ENCODE results near the gene RITA1. TPM values are rescaled to one million over a fixed set of nuclear protein-coding genes. Genes with fewer than 3 reads are reported as not detected.

The RITA1 gene, protein sequence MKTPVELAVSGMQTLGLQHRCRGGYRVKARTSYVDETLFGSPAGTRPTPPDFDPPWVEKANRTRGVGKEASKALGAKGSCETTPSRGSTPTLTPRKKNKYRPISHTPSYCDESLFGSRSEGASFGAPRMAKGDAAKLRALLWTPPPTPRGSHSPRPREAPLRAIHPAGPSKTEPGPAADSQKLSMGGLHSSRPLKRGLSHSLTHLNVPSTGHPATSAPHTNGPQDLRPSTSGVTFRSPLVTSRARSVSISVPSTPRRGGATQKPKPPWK
- 24.1 to 33.5 TPM (median 32.9 TPM) in 5 replicates for total RNA-seq (2022; extraction: Qiagen RNA extraction)

DNA sequence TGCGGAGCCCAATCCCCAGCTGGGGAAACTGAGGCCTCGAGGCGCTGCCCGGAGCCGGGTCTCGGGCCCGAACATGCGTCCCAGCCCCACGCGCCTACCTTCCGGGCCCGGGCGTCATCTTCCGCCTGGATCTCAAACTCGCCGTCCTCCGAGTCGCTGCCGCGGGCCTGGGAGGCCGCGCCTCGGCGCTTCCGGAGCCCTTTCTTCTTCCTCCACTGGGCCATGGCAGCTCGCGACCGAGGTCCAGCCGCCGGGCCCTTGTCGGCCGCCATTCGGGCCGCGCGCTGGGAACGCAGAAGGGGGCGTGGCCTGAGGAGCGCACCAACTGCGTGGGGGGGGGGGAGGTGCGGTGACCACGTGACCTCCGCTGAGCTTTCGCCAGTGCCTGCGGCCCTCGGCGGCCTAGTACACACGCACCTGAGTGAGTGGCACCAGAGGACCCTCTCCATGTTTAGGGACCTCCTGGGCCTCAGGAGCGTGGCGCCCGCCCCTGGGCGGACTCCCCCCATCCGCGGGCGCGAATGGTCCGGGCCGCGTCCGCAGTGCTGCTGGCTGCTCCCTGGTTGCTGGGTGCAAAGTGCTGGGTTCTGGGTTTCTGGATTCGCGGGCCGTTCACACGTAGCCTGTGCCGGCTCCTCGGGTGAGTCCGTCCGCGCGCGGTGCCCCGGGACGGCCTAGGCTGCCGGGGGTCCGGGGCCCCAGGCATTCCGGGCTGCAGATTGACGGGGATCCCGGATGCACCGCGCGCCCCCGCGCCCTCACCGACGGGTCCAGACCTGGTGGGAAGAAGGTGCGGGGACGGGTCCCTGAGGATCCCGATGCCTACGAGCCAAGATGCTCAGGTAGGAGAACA is at the start of gene RITA1, which contains the start of gene DDX54:
Gene RITA1, plus strand, starts transcription at position 542 of the 853 bp plus-strand sequence. CDS start 1,026 bp downstream, outside the sequence.
Gene DDX54, minus strand, starts transcription at position 299 of the 853 bp plus-strand sequence. Its CDS starts 27 bp downstream, at position 272.

DNA sequence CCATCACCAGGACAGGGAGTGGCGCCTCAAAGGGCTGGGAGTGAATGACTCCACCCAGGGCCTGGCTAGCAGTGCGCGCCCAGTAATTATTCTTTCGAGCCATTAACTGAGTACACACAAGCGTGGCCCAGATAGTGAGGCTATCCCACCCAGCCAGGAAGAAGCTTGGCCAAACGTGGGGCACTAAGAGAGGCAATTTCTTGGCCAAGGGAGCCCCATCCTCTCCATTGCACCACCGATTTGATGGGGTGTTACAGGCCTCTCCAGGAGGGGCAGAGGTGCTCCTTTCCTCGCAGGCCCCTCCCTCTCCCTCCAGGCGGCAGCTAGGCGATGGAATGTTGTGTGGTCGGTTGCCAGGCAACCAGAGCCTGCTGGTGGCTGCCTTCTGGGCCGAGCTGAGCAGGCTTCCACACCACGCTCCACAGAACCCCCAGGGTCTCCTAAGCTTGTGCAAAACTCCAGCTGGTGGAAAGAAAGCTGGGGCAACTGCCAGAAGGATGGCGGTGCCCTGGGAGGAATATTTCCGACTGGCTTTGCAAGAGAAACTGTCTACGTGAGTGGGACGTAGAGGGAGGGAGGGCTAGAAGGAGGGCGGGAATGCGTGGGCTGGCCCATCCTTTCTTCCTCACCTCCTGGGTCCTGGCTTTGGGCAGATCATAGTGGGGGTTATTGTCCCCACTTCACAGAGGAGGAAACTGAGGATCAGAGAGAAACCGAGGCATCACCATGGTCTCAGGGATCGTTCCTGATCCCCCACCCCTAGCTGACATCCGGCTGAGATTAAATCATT is 36.0 kb upstream of the RITA1 start, which contains the start of gene CFAP73:
Gene CFAP73, plus strand, starts transcription at position 364 of the 790 bp plus-strand sequence. Its CDS starts 134 bp downstream, at position 498.

DNA sequence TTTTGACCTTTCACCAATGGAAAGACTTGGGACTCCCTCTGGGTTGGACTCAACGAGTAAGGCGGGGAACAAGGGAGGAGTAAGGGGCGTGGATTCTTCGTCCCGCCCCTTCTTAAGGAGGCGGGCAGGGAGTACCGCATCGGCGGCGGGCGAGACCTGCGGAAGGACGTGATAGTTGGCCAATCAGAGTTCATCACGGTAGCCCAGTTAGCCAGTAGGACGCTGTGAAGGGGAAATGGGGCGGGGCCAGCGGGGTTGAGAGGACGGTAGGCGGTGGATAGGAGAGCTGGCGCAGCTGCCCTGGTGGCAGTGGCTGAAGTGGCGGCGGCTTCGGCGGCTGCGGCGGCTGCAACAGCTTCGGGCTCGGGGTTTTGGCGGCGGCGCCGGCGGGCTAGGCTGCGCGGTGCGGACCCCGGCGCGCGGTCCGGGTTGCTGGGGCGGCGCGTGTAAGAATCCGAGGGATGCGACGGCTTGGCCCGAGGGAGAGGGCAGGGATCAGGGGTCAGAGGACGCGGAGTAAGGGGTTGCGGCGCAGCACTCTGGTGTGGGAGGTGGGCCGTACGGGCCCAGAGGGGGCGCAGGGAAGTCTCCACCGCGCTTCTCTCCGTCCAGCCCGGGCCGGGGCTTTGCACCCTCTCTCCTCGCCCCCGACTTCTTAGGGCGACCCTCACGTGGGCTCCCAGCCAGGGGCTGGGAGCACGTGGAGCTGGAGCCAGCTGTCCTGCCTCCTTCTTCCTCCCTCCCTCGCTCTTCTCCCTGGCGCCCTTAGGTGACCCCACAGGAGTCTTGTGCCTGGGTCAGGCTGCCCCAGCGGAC is 35.9 kb downstream of the RITA1 start, which contains the start of gene TPCN1:
Gene TPCN1, plus strand, starts transcription at position 284 of the 816 bp plus-strand sequence. CDS start 5,389 bp downstream, outside the sequence.

Other genes with a start within 250 kb of the RITA1 start
- 18.8 to 25.8 TPM (median 24.4 TPM) in 5 replicates for gene OAS3, start 247.2 kb upstream of the RITA1 start, total RNA-seq (2022; extraction: Qiagen RNA extraction)
- gene OAS2, start 207.2 kb upstream of the RITA1 start, total RNA-seq (2022; extraction: Qiagen RNA extraction) = 0.12 to 0.41 TPM (median 0.13 TPM) in 5 replicates
- 0.29 to 0.55 TPM (median 0.42 TPM) in 5 replicates for gene DTX1, start 129.0 kb upstream of the RITA1 start, total RNA-seq (2022; extraction: Qiagen RNA extraction)
- gene RASAL1, start 50.0 kb upstream of the RITA1 start, total RNA-seq (2022; extraction: Qiagen RNA extraction) = 0.32 to 0.56 TPM (median 0.46 TPM) in 5 replicates
- not detected in 5 replicates for gene CFAP73, start 36.0 kb upstream of the RITA1 start, total RNA-seq (2022; extraction: Qiagen RNA extraction)
- gene DDX54, start 243 bp upstream of the RITA1 start, total RNA-seq (2022; extraction: Qiagen RNA extraction) = 51.6 to 79.0 TPM (median 74.9 TPM) in 5 replicates
- gene TPCN1, start 35.7 kb downstream of the RITA1 start, total RNA-seq (2022; extraction: Qiagen RNA extraction) = 15.6 to 19.8 TPM (median 18.3 TPM) in 5 replicates
- gene SLC8B1, start 149.4 kb downstream of the RITA1 start, total RNA-seq (2022; extraction: Qiagen RNA extraction) = 7.0 to 11.0 TPM (median 9.7 TPM) in 5 replicates
- 27.1 to 35.1 TPM (median 32.5 TPM) in 5 replicates for gene PLBD2, start 172.9 kb downstream of the RITA1 start, total RNA-seq (2022; extraction: Qiagen RNA extraction)
- 0.29 to 2.7 TPM (median 1.8 TPM) in 5 replicates for gene SDS, start 218.2 kb downstream of the RITA1 start, total RNA-seq (2022; extraction: Qiagen RNA extraction)
- 20.4 to 30.6 TPM (median 27.8 TPM) in 5 replicates for gene SDSL, start 236.7 kb downstream of the RITA1 start, total RNA-seq (2022; extraction: Qiagen RNA extraction)

Measured in A549 treated with Mapracorat at 1 μM for 4 hours (cell line).